Astrocyte of the hippocampus (primary cell): ENCODE measurements around the gene FGF11.

Source experiments
- DNase-seq: peaks from one replicate; pipeline ENCODE4 v3.0.0; 2011; ENCODE audit warnings: low read depth, low spot score

FGF11 gene

DNA sequence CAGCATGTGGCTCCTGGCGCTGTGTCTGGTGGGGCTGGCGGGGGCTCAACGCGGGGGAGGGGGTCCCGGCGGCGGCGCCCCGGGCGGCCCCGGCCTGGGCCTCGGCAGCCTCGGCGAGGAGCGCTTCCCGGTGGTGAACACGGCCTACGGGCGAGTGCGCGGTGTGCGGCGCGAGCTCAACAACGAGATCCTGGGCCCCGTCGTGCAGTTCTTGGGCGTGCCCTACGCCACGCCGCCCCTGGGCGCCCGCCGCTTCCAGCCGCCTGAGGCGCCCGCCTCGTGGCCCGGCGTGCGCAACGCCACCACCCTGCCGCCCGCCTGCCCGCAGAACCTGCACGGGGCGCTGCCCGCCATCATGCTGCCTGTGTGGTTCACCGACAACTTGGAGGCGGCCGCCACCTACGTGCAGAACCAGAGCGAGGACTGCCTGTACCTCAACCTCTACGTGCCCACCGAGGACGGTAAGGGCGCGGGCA is 31.0 kb upstream of the FGF11 start:
- no peak for DNase-seq

DNA sequence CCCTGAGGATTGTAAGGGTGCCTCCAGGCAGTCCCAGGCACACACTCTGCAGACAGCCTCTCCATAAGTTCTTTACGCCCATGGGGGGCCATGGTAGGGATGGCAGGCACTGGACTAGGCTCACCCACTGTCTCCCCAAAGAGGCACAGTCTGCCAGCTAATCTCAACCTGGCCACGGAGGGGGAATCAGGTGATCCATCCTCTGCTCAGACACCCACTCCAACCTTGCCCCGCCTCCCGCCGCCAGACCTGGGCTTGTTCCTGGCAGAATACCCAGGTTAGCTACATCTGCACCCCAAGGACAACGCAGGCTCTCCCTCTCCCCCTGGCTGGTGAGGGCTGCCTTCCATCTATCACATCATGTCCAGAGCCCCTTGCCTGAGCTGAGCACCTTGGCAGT is 30.4 kb upstream of the FGF11 start:
- no peak for DNase-seq

DNA sequence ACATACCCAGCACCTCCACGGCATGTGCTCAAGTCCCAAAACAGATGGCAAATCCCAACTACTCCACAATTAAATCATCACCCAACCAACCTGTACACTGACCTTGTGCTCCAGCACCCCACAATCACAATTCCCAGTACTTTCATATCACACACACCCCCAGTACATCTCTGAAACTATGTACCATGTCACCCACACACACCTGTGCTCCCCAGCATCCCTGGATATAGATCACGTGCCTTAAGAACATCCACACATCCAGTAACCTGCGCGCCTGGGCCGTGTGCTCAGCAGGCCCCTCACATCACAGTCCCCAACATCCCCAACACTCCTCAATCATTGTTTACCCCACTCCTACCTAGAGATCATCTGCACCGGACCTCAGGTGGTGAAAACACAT is 29.6 kb upstream of the FGF11 start:
- DNase-seq: no peak

DNA sequence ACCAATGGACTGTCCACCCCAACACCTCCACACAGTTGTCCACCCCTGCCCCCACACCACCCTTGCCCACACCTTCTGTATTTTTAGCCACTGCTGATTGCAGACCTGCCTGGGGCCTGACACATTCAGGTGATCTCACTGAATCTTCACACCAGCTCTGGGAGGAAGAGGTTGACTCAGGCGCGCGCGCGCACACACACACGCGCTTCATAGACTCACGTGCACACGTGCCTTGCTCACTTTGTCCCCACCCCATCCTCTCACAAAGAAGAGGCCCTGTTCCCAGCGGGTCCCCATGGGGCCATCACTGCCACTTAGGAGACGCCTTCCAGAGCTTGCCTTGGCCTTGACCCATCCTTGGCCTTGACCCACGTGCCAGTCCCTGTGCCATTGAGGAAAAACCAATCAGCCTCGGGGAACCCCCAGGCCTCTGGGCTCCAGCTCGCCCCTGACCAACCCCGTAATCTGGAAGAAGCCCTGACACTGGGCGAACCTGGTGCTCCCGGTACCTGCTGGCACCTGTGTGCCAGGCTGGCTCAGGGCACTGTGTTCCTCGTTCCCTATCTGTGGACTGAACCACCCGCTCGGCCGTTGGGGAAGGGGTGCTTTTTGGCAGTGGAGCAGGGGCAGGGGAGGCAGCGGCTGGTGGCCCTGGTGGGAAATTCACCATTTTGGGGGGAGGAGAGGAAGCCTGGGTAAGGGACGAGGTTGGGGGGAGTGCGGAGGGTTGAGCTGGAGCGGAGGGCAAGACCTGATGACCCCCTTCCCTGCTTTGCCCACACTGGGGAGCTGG is 28.5 kb upstream of the FGF11 start:
- DNase-seq: no peak

DNA sequence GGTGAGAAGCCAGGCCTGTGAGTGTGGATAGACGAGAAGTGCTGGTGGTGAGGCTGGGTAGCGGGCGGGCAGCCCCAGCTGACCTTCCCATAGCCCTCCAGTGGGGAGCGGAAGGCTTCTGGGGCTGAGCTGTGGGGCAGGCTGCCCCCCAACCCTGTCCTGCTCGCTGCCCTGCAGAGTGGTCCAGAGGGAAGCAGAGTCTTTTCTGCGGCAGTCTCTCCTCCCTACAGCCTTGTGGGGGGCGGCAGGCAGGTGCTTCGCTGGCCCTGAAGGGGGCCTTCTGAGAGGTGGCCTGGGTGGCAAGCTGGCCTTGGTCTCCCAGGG is 27.9 kb upstream of the FGF11 start:
- DNase-seq: no peak

DNA sequence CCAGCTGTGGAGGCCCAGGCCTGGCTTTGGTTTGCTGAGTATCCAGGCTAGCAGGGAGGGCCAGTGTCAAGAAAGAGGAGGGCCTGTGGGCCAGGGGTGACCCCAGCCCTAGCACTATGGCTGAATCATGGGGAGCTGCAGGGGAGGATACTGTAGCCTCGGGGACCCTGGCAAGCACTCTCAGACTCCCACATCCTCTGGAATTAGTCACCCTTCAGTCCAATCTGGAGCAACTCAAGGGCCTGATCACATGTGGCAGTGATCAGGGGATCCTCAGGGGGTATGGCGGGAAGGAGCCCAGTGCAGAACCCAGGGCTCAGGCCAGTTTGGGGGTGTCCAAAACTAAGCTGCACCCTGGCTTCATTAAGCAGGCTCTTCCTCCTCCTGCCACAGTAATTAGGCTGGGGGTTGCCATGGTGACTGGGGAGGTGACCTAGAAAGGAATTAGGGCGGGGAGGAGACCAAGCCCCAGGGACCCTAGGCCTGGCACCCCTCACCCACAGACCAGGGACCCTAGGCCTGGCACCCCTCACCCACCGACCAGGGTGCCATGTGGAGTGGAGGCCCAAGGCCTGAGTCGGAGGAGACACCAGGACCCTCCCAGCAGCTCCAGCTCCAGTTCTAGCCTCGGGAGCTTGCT is 25.8 kb upstream of the FGF11 start:
- DNase-seq: no peak

DNA sequence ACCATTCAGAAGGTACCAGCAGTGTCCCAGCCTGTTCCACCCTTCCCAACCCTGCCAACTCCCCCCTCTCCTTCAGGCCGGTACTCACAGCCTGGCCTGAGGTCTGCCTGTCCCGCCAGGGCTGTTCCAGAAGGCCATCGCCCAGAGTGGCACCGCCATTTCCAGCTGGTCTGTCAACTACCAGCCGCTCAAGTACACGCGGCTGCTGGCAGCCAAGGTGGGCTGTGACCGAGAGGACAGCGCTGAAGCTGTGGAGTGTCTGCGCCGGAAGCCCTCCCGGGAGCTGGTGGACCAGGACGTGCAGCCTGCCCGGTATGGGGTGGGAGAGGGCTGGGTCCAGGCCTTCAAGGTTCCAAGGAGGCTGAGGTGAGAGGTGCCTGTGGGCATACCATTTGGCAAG is 24.5 kb upstream of the FGF11 start:
- DNase-seq: no peak

DNA sequence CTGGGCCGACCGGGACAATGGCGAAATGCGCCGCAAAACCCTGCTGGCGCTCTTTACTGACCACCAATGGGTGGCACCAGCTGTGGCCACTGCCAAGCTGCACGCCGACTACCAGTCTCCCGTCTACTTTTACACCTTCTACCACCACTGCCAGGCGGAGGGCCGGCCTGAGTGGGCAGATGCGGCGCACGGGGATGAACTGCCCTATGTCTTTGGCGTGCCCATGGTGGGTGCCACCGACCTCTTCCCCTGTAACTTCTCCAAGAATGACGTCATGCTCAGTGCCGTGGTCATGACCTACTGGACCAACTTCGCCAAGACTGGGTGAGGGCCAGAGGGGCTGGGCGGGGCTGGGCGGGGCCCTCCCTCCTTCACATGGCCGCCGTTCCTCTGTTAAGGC is 23.5 kb upstream of the FGF11 start:
- no peak for DNase-seq

DNA sequence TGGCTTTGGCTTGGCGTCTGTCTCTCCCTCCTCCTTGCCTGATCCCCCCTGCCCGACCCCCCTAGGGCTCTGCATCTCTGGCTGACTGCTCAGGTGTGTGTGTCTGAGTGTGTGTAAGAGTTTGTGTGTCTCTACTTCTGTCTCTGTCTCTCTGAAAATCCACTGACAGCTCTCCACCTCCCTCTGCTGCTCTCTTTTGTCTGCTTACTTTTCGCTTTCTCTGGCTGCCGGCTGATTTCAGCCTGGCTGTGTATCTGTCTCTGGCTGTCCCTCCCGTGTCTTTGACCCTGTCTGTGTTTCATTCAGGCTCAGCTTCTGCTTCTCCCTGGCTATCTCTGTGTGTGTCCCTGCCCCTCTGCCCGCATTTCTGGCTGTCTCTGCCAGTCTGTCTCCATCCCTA is 23.0 kb upstream of the FGF11 start:
- DNase-seq: no peak

DNA sequence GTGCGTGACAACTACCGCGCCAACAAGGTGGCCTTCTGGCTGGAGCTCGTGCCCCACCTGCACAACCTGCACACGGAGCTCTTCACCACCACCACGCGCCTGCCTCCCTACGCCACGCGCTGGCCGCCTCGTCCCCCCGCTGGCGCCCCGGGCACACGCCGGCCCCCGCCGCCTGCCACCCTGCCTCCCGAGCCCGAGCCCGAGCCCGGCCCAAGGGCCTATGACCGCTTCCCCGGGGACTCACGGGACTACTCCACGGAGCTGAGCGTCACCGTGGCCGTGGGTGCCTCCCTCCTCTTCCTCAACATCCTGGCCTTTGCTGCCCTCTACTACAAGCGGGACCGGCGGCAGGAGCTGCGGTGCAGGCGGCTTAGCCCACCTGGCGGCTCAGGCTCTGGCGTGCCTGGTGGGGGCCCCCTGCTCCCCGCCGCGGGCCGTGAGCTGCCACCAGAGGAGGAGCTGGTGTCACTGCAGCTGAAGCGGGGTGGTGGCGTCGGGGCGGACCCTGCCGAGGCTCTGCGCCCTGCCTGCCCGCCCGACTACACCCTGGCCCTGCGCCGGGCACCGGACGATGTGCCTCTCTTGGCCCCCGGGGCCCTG is 22.2 kb upstream of the FGF11 start:
- no peak for DNase-seq

DNA sequence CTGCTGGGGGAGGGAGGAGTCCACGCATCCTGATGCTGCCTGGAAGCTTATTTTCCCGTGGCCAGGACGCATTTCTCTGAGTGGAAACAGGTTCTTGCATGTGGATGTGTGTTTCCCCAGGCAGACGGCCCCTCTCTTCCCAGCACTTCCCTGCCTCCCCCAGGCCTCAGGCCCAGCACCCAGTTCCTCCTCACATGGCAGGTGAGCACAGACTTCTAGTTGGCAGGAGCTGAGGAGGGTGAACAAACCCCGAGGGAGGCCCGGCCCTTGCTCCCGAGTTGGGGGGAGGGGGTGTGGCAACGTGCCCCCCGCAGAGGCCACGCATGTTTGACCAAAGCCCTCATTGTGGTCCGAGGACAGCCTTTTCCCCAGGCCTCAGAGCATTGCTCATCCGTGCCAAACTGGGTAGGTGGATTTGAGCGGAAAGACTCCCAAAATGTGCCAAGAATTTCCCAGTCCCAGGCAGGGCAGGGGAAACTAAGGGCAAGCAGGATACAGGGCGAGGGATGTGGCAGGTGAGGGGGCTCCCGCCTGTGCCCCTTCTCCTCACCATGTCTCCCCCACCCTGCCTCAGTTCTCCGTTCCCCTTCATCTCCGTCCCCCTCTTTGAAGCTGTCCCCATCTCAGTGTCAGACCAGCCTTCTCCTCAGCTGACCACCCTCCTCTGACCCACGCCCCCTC is 20.7 kb upstream of the FGF11 start:
- no peak for DNase-seq

DNA sequence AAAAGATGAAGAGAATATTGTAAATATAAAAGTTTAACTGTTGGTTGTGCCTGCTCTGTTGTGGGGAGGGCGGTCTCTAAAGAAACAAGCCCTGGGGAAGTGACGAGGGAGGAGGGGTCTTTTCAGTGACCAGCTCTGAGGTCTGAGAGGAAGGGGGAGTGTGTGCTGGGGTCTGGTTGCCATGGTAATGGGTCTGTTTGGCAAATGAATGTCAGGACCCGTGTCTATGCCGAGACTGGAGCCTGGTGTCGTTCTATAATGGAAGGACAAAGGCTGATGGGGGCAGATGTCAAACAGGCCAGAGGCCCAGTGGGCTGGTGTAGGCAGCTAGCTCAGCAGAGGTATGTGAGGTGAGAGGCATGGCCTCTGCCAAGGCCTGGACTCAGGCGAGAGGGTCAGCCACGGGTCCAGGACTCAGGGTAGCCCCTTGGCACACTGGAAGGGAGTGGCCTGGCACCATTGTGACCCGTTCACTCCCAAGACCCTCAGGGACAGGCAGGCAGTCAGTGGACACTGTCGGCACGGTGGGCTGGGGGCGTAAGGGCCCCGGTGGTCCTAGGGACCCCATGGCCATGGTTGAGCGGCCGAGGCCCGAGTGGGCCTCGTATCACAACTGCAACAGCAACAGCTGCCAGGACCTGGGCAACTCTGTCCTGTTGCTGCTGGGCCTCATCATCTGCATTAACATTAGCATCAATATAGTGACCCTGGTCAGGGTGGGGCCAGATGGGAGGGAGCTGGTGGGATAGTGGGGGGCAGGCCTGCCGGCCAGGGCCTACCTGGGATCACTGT is 19.3 kb upstream of the FGF11 start, which contains the start of gene SPEM1:
SPEM1 (plus strand) TSS at position 506 of the 792 bp plus-strand sequence; CDS start at position 567, 61 bp downstream.
- DNase-seq: no peak

DNA sequence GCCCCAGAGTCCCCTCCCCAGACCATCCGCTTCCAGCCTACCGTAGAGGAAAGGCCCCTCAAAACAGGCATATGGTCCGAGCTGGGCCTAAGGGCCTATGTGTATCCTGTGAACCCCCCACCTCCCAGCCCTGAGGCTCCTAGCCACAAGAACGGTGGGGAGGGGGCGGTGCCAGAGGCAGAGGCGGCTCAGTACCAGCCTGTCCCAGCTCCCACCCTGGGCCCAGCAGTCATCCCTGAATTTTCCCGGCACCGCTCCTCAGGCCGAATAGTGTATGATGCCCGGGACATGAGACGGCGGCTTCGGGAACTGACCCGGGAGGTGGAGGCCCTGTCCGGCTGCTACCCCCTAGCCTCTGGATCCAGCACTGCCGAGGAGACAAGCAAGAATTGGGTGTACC is 18.1 kb upstream of the FGF11 start:
- no peak for DNase-seq

DNA sequence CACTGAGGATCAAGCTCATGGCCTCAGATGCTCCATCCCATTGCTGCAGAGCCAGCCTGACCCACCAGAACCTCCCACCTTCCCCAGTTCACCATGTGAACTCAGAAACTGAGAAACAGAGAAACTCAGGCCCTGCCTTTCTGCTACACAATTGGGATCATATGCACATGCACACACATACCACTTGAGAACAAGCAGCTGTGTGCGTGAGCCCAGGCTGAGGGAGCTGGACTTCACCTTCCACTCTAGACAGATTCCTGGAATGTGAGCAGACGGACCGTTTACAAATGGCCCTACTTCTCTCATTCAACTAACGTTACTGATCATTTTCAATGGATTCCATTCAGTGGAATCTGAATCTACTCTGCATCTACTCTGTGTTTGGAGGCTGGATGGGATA is 15.6 kb upstream of the FGF11 start:
- DNase-seq: no peak

DNA sequence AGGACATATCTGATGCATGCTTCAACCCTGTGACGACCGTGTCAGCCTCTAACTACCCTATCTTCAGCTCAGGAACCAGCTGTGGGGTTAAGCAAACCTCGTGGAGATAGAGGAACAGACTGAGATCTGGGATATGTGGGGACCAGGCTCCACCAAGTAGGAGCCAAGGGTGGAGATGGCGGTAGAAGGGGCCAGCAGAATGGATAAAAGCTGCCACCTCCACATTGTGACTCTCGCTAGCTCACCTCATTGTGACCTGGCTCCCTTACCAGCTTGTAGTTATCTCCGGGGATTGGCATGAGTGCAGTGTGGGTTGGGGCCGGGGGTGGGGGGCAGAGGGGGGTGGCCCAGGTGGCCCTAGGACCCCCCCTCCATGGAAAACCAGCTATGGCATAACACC is 14.0 kb upstream of the FGF11 start, which contains the start of gene SPEM2:
SPEM2 (plus strand) TSS at position 301 of the 400 bp plus-strand sequence; CDS start at position 374, 73 bp downstream.
- no peak for DNase-seq

DNA sequence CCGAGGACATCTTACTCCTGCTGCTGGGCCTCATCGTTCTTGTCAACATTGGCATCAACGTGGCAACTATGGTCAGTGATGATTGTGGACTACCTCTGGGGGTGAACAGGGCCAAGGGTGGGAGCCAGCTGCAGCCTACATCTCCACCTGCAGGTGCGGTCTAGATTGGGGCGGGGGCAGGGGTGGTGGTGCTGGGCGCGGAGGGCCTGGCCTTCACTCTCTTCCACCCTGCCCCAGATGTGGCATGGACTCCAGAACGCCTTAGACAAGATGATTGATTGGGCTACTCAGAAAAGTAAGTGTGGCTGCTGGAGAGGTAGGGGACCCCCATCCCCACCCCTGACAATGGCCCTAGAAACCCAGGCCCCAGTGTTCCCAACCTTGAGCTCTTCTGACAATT is 13.6 kb upstream of the FGF11 start:
- no peak for DNase-seq

DNA sequence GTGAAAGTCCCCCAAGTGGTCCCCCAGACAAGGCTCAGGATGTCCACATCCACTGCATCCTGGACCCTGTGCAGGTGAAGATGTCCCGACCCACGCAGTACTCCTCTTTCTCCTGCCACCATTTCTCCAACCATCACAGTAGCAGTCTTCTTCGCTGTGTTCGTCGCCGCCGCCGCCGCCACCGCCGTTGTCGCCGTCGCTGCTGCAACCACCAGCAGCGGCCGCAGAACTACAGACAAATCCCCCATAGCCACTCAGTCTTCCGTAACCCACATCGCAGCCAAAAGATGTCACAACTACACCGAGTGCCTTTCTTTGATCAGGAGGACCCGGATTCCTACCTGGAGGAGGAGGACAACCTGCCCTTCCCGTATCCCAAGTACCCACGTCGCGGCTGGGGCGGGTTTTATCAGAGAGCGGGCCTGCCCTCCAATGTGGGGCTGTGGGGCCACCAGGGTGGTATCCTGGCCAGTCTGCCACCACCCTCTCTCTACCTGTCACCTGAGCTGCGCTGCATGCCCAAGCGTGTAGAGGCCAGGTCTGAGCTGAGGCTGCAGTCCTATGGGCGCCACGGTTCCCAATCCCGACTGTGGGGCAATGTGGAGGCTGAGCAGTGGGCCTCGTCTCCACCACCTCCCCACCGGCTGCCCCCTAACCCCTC is 13.0 kb upstream of the FGF11 start:
- no peak for DNase-seq

DNA sequence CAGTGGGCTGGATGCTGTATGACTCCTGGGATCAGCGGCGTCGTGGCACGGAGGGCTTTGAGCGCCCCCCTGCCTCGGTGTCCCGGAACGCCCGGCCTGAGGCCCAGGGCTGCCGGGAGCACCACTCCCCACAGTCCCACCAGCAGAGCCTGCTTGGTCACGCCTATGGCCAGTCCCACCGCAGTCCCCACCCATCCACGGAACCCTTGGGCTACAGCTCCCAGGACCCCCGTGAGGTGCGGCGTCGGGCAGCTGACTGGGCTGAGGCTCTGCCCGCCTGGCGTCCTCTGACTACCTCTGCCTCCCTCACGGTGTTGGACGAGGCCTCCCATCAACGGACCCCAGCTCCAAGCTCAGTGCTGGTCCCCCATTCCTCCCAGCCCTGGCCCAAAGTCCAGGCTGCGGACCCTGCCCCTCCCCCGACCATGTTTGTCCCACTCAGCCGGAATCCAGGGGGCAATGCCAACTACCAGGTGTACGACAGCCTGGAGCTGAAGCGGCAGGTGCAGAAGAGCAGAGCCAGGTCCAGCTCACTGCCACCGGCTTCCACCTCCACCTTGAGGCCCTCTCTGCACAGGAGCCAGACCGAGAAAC is 12.3 kb upstream of the FGF11 start:
- no peak for DNase-seq

DNA sequence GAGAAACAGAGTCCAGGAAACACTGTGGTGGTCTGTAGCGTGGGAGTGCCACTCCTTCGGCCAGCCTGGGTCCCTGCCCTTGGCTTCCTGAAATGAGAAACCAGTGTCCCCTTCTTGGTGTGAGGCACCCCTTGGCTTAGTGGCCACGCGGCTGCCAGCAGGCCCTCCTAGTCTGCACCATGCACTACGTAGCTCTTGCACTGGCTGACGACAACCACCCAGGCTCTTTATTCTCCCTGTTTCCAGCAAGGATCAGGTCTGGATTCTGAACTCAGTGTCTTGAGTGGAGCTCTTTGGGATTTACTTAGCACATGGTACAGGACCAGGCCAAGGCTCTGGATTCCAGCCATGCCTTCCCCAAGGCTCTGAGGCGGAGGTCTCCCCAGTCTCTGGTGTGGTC is 11.8 kb upstream of the FGF11 start:
- DNase-seq: no peak

DNA sequence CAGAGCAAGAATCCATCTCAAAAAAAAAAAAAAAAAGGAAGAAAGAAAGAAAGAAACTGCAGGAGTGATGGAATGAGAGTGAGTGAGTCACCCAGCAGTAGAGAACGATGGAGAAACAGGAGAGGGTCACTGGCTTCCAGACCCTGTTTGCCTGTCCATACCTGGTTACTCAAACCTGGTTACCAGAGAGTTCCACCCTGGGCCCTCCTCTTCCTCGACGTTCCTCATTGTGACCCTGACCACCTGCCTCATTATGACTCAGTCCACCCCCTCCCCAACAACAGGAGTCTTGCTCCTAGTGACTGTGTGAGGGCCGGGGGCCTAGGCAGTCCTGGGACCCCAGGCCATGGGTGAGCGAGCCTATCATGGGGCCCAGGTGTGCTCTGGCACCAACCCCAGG is 10.8 kb upstream of the FGF11 start, which contains the start of gene SPEM3:
SPEM3 (plus strand) TSS at position 301 of the 400 bp plus-strand sequence; CDS start at position 347, 46 bp downstream.
- no peak for DNase-seq
